M059J (cell line): ENCODE data around the gene PEX11G. TPM values are rescaled to one million over a fixed set of nuclear protein-coding genes. Genes with fewer than 3 reads are reported as not detected.

Experiments
- DNase-seq: peaks from one replicate; pipeline ENCODE4 v3.0.0-alpha.2; 2012; ENCODE audit warnings: low read depth
- total RNA-seq: library from RNA; depleted of rRNA; stranded (reverse); fragments of >200 nt; shearing (Covaris generic); gene quantifications from 2 replicates; pipeline ENCODE4 v1.2.3, GENCODE V29; 2014

PEX11G gene
- total RNA-seq, 1 experiment from 2014 or later, result 0.20 TPM

- peak; percentile 17 for DNase-seq
Observed at GRCh38 chr19:7521551-7522071, 32.8 kb upstream of the PEX11G start.

- DNase-seq, result no peak
Observed at GRCh38 chr19:7520131-7521051, 31.6 kb upstream of the PEX11G start.

DNA sequence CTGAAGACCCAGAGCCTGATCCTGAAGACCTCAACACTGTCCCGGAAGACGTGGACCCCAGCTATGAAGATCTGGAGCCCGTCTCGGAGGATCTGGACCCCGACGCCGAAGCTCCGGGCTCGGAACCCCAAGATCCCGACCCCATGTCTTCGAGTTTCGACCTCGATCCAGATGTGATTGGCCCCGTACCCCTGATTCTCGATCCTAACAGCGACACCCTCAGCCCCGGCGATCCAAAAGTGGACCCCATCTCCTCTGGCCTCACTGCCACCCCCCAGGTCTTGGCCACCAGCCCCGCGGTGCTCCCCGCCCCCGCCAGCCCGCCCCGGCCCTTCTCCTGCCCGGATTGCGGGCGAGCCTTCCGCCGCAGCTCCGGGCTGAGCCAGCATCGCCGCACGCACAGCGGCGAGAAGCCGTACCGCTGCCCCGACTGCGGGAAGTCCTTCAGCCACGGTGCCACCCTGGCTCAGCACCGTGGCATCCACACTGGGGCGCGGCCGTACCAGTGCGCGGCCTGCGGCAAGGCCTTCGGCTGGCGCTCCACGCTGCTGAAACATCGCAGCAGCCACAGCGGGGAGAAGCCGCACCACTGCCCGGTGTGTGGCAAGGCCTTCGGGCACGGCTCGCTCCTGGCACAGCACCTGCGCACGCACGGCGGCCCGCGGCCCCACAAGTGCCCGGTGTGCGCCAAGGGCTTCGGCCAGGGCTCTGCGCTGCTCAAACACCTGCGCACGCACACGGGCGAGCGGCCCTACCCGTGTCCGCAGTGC, 30.7 kb upstream of the PEX11G start:
- no peak for DNase-seq

GRCh38 chr19:7516878-7517277, 28.0 kb upstream of the PEX11G start:
- no peak for DNase-seq

- no peak for DNase-seq
Observed at GRCh38 chr19:7516333-7516732, 27.5 kb upstream of the PEX11G start.

- DNase-seq, result peak; percentile 69
Observed at GRCh38 chr19:7515645-7516151, 26.9 kb upstream of the PEX11G start, which contains the start of gene ZNF358. Gene ZNF358, plus strand, starts transcription at chr19:7516103. Its CDS starts 3,140 bp downstream, at chr19:7519243.

DNA sequence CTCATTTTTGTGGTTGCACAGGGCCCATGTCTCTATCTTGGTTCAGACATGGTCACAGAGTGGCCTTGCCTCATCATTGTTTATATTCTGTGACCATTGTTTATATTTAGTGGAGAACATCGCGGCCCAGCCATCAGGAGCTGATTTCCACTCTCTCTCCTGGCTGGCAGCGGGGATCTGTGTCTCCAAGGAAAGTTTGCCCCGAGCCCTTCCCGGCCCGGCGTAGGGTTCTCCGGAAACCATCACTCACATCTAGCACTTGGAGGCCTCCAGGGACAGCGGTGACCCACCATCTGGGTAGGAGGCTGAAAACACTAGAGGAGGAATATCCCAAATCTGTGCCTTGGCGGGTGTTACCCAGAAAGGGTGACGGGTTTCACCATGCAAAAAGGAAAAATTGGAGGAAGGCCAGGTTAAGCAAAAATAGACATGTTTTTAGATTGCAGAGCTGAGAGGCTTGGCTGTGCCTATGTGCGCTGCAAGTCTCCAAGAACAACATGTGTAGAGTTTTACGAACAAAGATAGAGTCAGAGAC, 26.3 kb upstream of the PEX11G start:
- DNase-seq, result peak; percentile 81

- no peak for DNase-seq
Observed at GRCh38 chr19:7513809-7514642, 25.2 kb upstream of the PEX11G start.

DNA sequence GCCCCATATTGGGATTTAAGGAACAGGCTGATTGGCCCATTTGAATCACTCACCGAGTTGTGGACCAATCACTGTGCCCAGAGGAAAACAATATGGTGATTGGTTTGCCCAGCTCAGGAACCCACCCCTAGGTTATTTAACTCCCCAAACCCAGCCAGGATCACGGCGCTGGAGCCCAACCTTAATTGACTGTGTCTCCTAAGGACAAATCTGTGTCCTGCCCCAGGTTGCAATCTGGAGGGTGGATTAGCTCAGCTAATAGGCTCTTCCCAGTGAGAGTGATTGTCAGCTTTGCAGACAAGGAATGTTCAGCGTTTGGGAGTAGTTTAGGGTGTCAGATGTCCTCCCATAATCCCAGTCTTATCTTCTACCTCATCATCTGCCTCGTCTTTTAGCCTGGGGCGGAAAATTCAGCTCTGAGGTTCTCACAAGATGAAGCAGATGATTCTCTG, 23.6 kb upstream of the PEX11G start:
- DNase-seq, result peak; percentile 60

DNA sequence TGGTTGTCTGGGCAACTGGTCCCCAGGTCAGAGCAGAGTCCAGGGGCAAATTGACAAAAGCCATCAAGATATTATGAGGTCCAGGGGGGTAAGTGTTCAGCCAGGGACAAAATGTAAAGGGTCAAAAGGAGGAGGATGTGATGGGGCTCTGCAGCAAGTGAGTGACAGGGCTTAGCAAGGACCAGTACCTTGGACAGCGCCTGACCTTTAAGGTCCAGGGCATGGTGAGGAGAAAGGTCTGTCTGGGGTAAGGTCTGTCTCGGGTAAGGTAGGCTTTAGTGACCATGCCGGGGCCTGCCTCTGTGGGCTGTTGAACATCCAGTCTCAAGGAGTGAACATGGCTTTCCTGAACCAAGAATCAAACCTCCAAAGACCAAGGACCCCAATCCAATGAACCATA, 20.8 kb upstream of the PEX11G start:
- DNase-seq, result no peak

- DNase-seq, result peak; percentile 95
Observed at GRCh38 chr19:7507884-7508283, 19.0 kb upstream of the PEX11G start.

DNA sequence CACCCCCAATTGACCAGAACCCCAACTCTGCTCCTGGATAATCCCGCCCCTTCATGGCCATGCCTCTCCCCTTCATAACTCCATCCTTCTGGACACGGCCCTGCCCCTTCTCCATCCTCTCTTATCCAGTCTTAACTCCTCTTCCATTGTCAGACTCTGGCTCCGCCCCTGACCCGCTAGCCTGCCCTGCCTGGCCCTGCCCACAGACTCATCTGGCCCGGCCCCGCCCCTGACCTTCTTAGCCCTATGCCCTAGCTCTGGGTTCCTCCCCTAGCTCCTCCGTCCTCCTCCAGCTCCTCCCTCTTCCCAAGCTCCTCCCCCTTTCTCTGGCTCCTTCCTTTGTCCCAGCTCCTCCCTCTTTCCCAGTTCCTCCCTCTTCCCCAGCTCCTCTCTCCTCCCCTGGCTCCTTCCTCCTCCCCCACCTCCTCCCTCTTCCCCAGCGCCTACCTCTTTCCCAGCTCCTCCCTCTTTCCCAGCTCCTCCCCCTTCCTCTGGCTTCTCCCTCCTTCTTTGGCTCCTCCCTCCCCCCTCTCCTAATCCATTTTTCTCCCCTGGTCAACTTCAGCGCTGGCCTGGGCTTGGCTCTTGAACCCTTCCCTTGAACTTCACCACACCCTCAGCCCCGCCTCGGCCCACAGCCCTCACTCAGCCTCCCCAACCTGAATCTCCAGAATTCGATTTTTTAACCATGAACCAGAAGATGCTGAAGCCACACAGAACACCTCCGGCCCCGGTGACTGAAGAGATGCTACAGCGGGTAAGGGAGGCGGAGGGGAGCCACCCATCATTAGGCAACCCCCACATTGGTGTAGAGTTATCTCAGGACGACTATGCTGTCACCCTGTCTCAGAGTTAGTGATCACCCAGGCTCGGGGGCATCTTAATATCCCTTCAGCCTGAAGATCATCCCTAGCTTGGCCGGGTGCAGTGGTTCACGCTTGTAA, 17.8 kb upstream of the PEX11G start:
- peak; percentile 79 for DNase-seq

- peak; percentile 27 for DNase-seq
Observed at GRCh38 chr19:7505682-7506384, 17.0 kb upstream of the PEX11G start.

- no peak for DNase-seq
Observed at GRCh38 chr19:7505288-7505681, 16.4 kb upstream of the PEX11G start.

DNA sequence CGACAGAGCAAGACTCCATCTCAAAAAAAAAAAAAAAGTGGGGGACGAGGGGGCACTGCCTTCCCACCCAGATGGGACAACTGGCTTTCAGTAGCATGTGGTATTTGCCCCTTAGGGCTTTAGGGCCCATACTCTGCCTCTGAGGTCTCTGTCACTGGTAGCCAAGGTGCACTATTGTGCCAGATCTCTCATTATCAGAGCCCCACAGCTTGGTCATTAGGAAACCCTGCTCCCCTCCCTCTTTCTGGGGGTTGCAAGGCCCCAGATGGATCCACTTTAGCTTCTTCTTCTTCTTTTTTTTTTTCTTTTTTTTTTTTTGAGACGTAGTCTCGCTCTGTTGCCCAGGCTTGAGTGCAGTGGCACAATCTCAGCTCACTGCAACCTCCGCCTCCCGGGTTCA, 15.8 kb upstream of the PEX11G start:
- DNase-seq, result no peak

DNA sequence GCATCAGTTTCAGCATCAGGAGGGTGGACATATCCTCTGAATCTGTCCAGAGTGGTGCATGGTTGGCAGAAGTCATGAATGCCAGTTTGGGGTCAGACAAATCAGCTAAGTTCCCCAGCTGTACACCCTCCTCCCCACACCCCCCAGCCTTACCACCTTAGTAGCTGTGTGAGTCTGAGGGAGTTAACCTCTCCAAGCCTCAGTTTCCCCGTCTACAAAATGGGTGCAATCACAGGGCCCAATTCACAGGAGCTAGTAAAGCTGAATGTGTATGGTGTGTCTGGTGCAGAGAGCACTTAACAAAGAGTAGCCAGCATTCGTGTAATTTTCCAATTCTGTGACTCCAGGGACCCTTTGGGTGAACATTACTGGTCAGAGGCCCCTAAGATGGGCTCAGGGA, 13.7 kb upstream of the PEX11G start:
- no peak for DNase-seq

GRCh38 chr19:7500811-7501450, 12.1 kb upstream of the PEX11G start:
- DNase-seq, result peak; percentile 49

DNA sequence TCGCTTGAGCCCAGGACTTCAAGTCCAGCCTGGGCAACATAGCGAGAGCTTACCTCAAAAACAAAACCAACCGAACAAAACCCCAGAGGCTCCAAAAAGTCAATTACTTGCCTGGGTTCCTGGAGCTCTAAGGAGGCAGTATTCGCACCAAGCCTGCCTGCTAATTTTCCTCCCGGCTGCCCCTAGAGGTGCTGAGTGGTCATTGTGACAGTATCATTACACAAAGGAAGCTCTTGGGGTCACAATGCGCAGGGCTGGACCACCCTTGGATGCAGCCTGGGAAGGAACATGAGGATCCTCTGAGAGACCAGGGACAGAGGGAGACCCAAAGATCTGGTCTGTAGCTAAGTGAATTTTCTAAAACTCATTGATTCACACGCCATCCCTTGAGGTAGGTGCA, 8.5 kb upstream of the PEX11G start:
- no peak for DNase-seq
